Tibial nerve (tissue), 4 donors: Measurements from ENCODE around the gene EYS.

Experiments used
- CTCF ChIP-seq, 5 experiments: fragments of 200-600 bp in 3 of 5; fragments of 450-650 bp in 2 of 5; sonication (generic) in 3 of 5; IDR thresholded peaks; one replicate each; pipeline ENCODE4 v1.5.1; 2016 to 2019; ENCODE audit warnings: antibody characterized with exemption in 5 of 5, mild to moderate bottlenecking in 3 of 5, moderate library complexity in 2 of 5
- EP300 ChIP-seq, 2 donors: sonication (generic); formaldehyde crosslinking; IDR thresholded peaks; one replicate each; pipeline ENCODE4 v1.6.1; 2017; ENCODE audit warnings: antibody characterized with exemption in 2 of 2, mild to moderate bottlenecking in 1 of 2
- POLR2A ChIP-seq, 2 donors: fragments of 450-650 bp; IDR thresholded peaks; one replicate each; pipeline ENCODE4 v1.6.1; 2017; ENCODE audit warnings: antibody characterized with exemption in 2 of 2, mild to moderate bottlenecking in 2 of 2, moderate library complexity in 2 of 2

DNA sequence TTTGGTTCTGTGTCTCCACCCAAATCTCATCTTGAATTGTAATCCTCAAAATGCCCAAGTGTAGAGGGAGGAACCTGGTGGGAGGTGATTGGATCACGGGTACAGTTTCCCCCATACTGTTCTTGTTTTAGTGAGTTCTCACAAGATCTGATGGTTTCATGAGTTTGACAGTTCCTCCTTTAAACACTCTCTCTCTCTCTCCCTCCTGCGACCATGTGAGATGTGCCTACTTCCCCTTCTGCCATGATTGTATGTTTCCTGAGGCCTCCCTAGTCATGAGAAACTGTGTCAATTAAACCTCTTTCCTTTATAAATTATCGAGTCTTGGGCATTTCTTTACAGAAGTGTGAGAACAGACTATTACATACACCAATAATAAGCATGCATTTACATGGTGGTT is 12.1 kb upstream of the EYS start:
- TF ChIP-seq CTCF (IDR thresholded peaks at IDR 0.05), result no peak
- TF ChIP-seq POLR2A (IDR thresholded peaks at IDR 0.05), result no peak
- no peak for TF ChIP-seq EP300 (IDR thresholded peaks at IDR 0.05)
